ENCODE measurements around the gene RHBDD2. TPM values are rescaled to one million over a fixed set of nuclear protein-coding genes. Genes with fewer than 3 reads are reported as not detected.
A peak's percentile ranks its signal among the peaks of the same experiment; 100 is the strongest.

Gene RHBDD2
- total and polyA plus RNA-seq, 10 of the 15 experiments (the other 5 are each of a cell fraction or from before 2014, with no cell fraction given) = 3.9 to 39.8 (median 16.9) TPM

GRCh38 chr7:75928568-75928914 lies 49.7 kb downstream of the RHBDD2 start:
- ChIA-PET POLR2A (interaction anchor here (0.7 to 1.9 kb wide), 3 partner anchors 10 to 45 kb away, joined by 3 to 15 read pairs (median 3); no protein-coding TSS in a partner anchor), RAD21 (ENCODE audit: unreplicated experiment) (interaction anchor here (1.0 to 1.5 kb wide), 4 partner anchors 12 to 92 kb away, joined by 4 to 7 read pairs (median 4); partner anchors contain the start of gene POR), SMC1A (ENCODE audit: uncharacterized antibody, unreplicated experiment) (interaction anchor here (1.0 to 1.8 kb wide), 6 partner anchors 12 to 91 kb away, joined by 3 to 13 read pairs (median 4); no protein-coding TSS in a partner anchor), CTCF (interaction anchor here (1.2 to 1.8 kb wide), 4 partner anchors 10 to 92 kb away, joined by 3 to 7 read pairs (median 5); no protein-coding TSS in a partner anchor)
- H3K4me2 ChIP-seq (ENCODE audit: control insufficient read depth, insufficient read depth) = peak overlapping the region; percentile 65; the same call in 1 of the 2 replicates
- H3K27me3 ChIP-seq (replicated peaks in 1 of 2; ENCODE audit: control insufficient read depth in 2 of 2, insufficient read depth in 2 of 2, low read length in 1 of 2) = no peaks in the 10 kb centered on the region
- FAIRE-seq (peak; percentile 68), DNase-seq (ENCODE audit: low read depth, low spot score) (peak; percentile 61), ATAC-seq (peak; percentile 96)
- WGBS (ENCODE audit: insufficient coverage, insufficient replicate concordance, low lambda C conversion rate, missing lambda C conversion rate) = 0% methylated on average over 4 of the region's 4 CpGs
- H3K27ac ChIP-seq (ENCODE audit: control insufficient read depth, insufficient read depth) = peak overlapping the region; percentile 27
- H3K79me2 ChIP-seq (ENCODE audit: control insufficient read depth, insufficient read depth, low read length) = peaks cover 13% of the 10 kb centered on the region
- H3K36me3 ChIP-seq (ENCODE audit: control insufficient read depth in 2 of 2, insufficient read depth in 2 of 2, low read length in 1 of 2) = no peaks in the 10 kb centered on the region
- peaks cover 28% of the 10 kb centered on the region for H3K4me1 ChIP-seq (ENCODE audit: control insufficient read depth, insufficient read depth, low read length)
- H2AFZ ChIP-seq (ENCODE audit: control insufficient read depth, low read depth, low read length) = peak overlapping the region; percentile 30; the same call in 1 of the 2 replicates
- in situ Hi-C loops (cut with MboI) = no loop called here
- no peaks in the 10 kb centered on the region for H4K20me1 ChIP-seq (ENCODE audit: control insufficient read depth, insufficient read depth)
- intact Hi-C loops (cut with micrococcal nuclease; ENCODE audit: unreplicated experiment) = no loop called here
- H3K4me3 ChIP-seq = no peak overlapping the region
- no peaks in the 10 kb centered on the region; the same call in 2 of the 3 replicates for H3K9me3 ChIP-seq (replicated peaks; ENCODE audit: control insufficient read depth, insufficient read depth, low read length)
- no TSS peak for BruUV-seq (replicated peaks)
- H3K9ac ChIP-seq (ENCODE audit: control insufficient read depth, insufficient read depth, low read length) = no peak overlapping the region
- TF ChIP-seq SIN3A (IDR thresholded peaks at IDR 0.05; ENCODE audit: low read depth, low read length) (no peak), GABPA (IDR thresholded peaks at IDR 0.05; ENCODE audit: low read depth) (0 out of 2 replicates have a peak, but pooled peaks have one; percentile 24), NRF1 (conservative IDR thresholded peaks at IDR 0.05; ENCODE audit: low read depth, low read length) (no peak), CHD1 (IDR thresholded peaks at IDR 0.05; ENCODE audit: low read depth, low read length) (no peak), CBX3 (IDR thresholded peaks at IDR 0.05; ENCODE audit: borderline replicate concordance, low read depth) (no peak), CBX5 (IDR thresholded peaks at IDR 0.05; ENCODE audit: low read depth) (no peak), LARP7 (IDR thresholded peaks at IDR 0.05) (no peak), POLR2A (IDR thresholded peaks at IDR 0.05; ENCODE audit: low read depth, low read length) (peak; percentile 37; the same call in 1 of the 2 replicates), ZBTB11 (CRISPR knock-in tag; IDR thresholded peaks at IDR 0.05) (no peak), HDAC6 (IDR thresholded peaks at IDR 0.05; ENCODE audit: unreplicated experiment) (no peak), CHD4 (IDR thresholded peaks at IDR 0.05) (no peak), ZNF384 (IDR thresholded peaks at IDR 0.05; ENCODE audit: borderline replicate concordance, low read depth, low read length) (no peak), SREBF2 (IDR thresholded peaks at IDR 0.05; ENCODE audit: low read length) (no peak), HDAC2 (IDR thresholded peaks at IDR 0.05) (no peak), SP1 (IDR thresholded peaks at IDR 0.05; ENCODE audit: low read depth, low read length) (peak; percentile 14), ZBED1 (IDR thresholded peaks at IDR 0.05; ENCODE audit: borderline replicate concordance) (peak; percentile 58; the same call in 1 of the 2 replicates), RUNX3 (IDR thresholded peaks at IDR 0.05; ENCODE audit: low read length) (peak; percentile 91), IKZF2 (IDR thresholded peaks at IDR 0.05) (0 out of 4 replicates have a peak, but pooled peaks of 1 of the 2 experiments have one; percentile 14), NFXL1 (IDR thresholded peaks at IDR 0.05; ENCODE audit: borderline replicate concordance) (no peak), ZZZ3 (IDR thresholded peaks at IDR 0.05; ENCODE audit: control insufficient read depth, insufficient read length, low read depth) (no peak), IKZF1 (conservative IDR thresholded peaks at IDR 0.05) (0 out of 2 replicates have a peak, but pooled peaks have one; percentile 11)
- TF ChIP-seq, protein P1, sequence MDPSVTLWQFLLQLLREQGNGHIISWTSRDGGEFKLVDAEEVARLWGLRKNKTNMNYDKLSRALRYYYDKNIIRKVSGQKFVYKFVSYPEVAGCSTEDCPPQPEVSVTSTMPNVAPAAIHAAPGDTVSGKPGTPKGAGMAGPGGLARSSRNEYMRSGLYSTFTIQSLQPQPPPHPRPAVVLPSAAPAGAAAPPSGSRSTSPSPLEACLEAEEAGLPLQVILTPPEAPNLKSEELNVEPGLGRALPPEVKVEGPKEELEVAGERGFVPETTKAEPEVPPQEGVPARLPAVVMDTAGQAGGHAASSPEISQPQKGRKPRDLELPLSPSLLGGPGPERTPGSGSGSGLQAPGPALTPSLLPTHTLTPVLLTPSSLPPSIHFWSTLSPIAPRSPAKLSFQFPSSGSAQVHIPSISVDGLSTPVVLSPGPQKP (IDR thresholded peaks at IDR 0.05; ENCODE audit: low read depth, low read length) = no peak

Measured in GM12878 (cell line).